Mesenchymal stem cell (in vitro differentiated cells and primary cell): Measurements from ENCODE around the gene ARID3B.
"Not testable (repeated sequence)": the region's sequence is repeated elsewhere in the genome, so short reads cannot be mapped to it uniquely, and the experiment has no call there.

ENCODE experiments used
- DNase-seq: peaks from one replicate; pipeline ENCODE4 v3.0.0-alpha.2; 2013
- H2AFZ ChIP-seq: one replicate; pipeline ENCODE4 v1.6.1; 2013; ENCODE audit warnings: low read depth, mild to moderate bottlenecking, control low read depth, inconsistent platforms, low read length, moderate library complexity
- H2AK5ac ChIP-seq: 2 replicates; pipeline ENCODE4 v1.6.1; 2013; ENCODE audit warnings: low read length, moderate library complexity, mild to moderate bottlenecking, inconsistent platforms; ENCODE audit not compliant: severe bottlenecking
- H2BK120ac ChIP-seq: one replicate; pipeline ENCODE4 v1.6.1; 2013; ENCODE audit warnings: low read depth, mild to moderate bottlenecking, inconsistent platforms, low read length, moderate library complexity
- H2BK12ac ChIP-seq, 2 experiments: one replicate each; pipeline ENCODE4 v1.6.1; 2013; ENCODE audit warnings: inconsistent platforms in 2 of 2, low read length in 2 of 2, mild to moderate bottlenecking in 2 of 2, moderate library complexity in 2 of 2, control low read depth in 1 of 2
- H2BK15ac ChIP-seq: one replicate; pipeline ENCODE4 v1.6.1; 2013; ENCODE audit warnings: mild to moderate bottlenecking, low read depth, inconsistent platforms; ENCODE audit not compliant: poor library complexity, severe bottlenecking
- H2BK5ac ChIP-seq: 2 replicates; pipeline ENCODE4 v1.6.1; 2013; ENCODE audit warnings: low read depth, mild to moderate bottlenecking, low read length, control low read depth, inconsistent platforms; ENCODE audit not compliant: poor library complexity, severe bottlenecking
- H3K14ac ChIP-seq, 2 experiments: one replicate each; pipeline ENCODE4 v1.6.1; 2013; ENCODE audit warnings: inconsistent platforms in 2 of 2, low read length in 2 of 2, control low read depth in 1 of 2, mild to moderate bottlenecking in 1 of 2, moderate library complexity in 1 of 2
- H3K18ac ChIP-seq, 2 experiments: one replicate each; pipeline ENCODE4 v1.6.1; 2013; ENCODE audit warnings: inconsistent platforms in 2 of 2, low read length in 2 of 2, control low read depth in 1 of 2, low read depth in 1 of 2, mild to moderate bottlenecking in 1 of 2
- H3K23ac ChIP-seq, 2 experiments: one replicate each; pipeline ENCODE4 v1.6.1; 2013; ENCODE audit warnings: inconsistent platforms in 2 of 2, low read length in 2 of 2, mild to moderate bottlenecking in 2 of 2, moderate library complexity in 2 of 2, control low read depth in 1 of 2
- H3K27ac ChIP-seq: 2 replicates; pipeline ENCODE4 v1.5.1; 2013; ENCODE audit warnings: mild to moderate bottlenecking, moderate library complexity, low read length, control low read depth, inconsistent platforms; ENCODE audit not compliant: poor library complexity, severe bottlenecking
- H3K27me3 ChIP-seq, 2 experiments: 2 replicates each; pipeline versions ENCODE4 v1.6.1 to v1.7.0; 2013; ENCODE audit warnings: low read length in 2 of 2, mild to moderate bottlenecking in 2 of 2, moderate library complexity in 2 of 2, control low read depth in 1 of 2, inconsistent platforms in 1 of 2; ENCODE audit not compliant: control insufficient read depth in 1 of 2, insufficient read depth in 1 of 2
- H3K36me3 ChIP-seq, 2 experiments: 2 replicates each; pipeline versions ENCODE4 v1.6.1 to v1.7.0; 2013; ENCODE audit warnings: low read length in 2 of 2, control low read depth in 1 of 2, inconsistent platforms in 1 of 2, low read depth in 1 of 2, mild to moderate bottlenecking in 1 of 2; ENCODE audit not compliant: insufficient read depth in 2 of 2, control insufficient read depth in 1 of 2
- H3K4ac ChIP-seq, 2 experiments: one replicate each; pipeline ENCODE4 v1.6.1; 2013; ENCODE audit warnings: inconsistent platforms in 2 of 2, low read length in 2 of 2, mild to moderate bottlenecking in 2 of 2, moderate library complexity in 2 of 2, control low read depth in 1 of 2, low read depth in 1 of 2
- H3K4me1 ChIP-seq: 2 replicates; pipeline ENCODE4 v1.6.1; 2013; ENCODE audit warnings: low read depth, low read length, control low read depth; ENCODE audit not compliant: control insufficient read depth, insufficient read depth
- H3K4me2 ChIP-seq: 2 replicates; pipeline ENCODE4 v1.6.1; 2013; ENCODE audit warnings: low read length, mild to moderate bottlenecking, inconsistent platforms; ENCODE audit not compliant: poor library complexity, severe bottlenecking
- H3K4me3 ChIP-seq, 2 experiments: 2 replicates each; pipeline versions ENCODE4 v1.5.1 to v1.7.0; 2013; ENCODE audit warnings: low read length in 2 of 2, mild to moderate bottlenecking in 2 of 2, control low read depth in 1 of 2, low read depth in 1 of 2; ENCODE audit not compliant: insufficient read depth in 1 of 2
- H3K79me1 ChIP-seq: replicated peaks from 2 replicates; pipeline ENCODE4 v1.6.1; 2013; ENCODE audit warnings: mild to moderate bottlenecking, control low read depth, low read length, inconsistent platforms; ENCODE audit not compliant: poor library complexity, severe bottlenecking
- H3K9ac ChIP-seq: 2 replicates; pipeline ENCODE4 v1.7.0; 2013; ENCODE audit warnings: mild to moderate bottlenecking, low read length, moderate library complexity
- H3K9me3 ChIP-seq: 2 replicates; pipeline ENCODE4 v1.7.0; 2013; ENCODE audit warnings: mild to moderate bottlenecking, low read length; ENCODE audit not compliant: control insufficient read depth
- H4K8ac ChIP-seq: one replicate; pipeline ENCODE4 v1.6.1; 2013; ENCODE audit warnings: inconsistent platforms, mild to moderate bottlenecking, low read length, moderate library complexity
- H4K91ac ChIP-seq: one replicate; pipeline ENCODE4 v1.6.1; 2013; ENCODE audit warnings: mild to moderate bottlenecking, low read length, inconsistent platforms
- WGBS: methylation state at CpG from one replicate; pipeline ENCODE4 v1.1.7; 2013; ENCODE audit warnings: mixed read lengths; 5-methylcytosine and 5-hydroxymethylcytosine counted together

ARID3B gene

GRCh38 chr15:74627766-74628165, 86.7 kb downstream of the ARID3B start:
- no peaks in the 10 kb centered on the region for H3K4me1 ChIP-seq
- H3K79me1 ChIP-seq, result peaks cover 52% of the 10 kb centered on the region
- H2BK15ac ChIP-seq, result no peak overlapping the region
- no peak overlapping the region for H2AK5ac ChIP-seq
- no peaks in the 10 kb centered on the region for H3K9me3 ChIP-seq
- H3K4me2 ChIP-seq, result no peak overlapping the region
- H2BK120ac ChIP-seq, result no peak overlapping the region
- no peak overlapping the region for H3K4ac ChIP-seq
- peak overlapping the region in 1 of 2 experiments; percentile 27 for H3K23ac ChIP-seq
- H3K27me3 ChIP-seq, result no peaks in the 10 kb centered on the region
- H3K4me3 ChIP-seq, result no peak overlapping the region
- no peak overlapping the region for H4K91ac ChIP-seq
- no peak overlapping the region for H3K27ac ChIP-seq
- H4K8ac ChIP-seq, result no peak overlapping the region
- WGBS, result 90% methylated on average over 5 of the region's 5 CpGs
- no peak for DNase-seq
- H2AFZ ChIP-seq, result no peak overlapping the region
- H3K14ac ChIP-seq, result no peak overlapping the region
- H2BK5ac ChIP-seq, result no peak overlapping the region
- H3K36me3 ChIP-seq, result peaks cover 95 to 99% of the 10 kb centered on the region in 2 experiments
- no peak overlapping the region for H2BK12ac ChIP-seq
- H3K9ac ChIP-seq, result peak overlapping the region; percentile 30
- no peak overlapping the region for H3K18ac ChIP-seq

DNA sequence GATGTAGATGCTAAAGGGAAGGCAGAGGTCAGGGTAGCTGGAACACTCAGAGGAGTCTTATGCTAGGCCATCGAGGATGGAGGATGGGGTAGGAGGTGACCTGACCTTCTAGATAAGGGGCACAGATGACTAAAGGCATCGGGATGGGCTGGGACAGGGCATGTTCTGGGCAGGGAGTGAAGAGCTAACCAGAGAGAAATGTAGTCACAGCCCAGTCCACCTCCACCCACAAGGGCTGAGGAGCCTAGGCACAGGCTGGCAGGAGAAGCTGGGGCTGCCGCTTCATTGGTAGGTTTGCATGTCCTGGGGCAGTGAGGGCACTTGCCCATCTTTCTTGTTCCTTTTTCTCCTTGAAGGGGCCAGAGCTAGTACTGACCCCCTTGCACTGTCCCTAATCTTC, 87.2 kb downstream of the ARID3B start:
- Histone ChIP-seq H3K18ac (no peak overlapping the region), H3K14ac (no peak overlapping the region), H3K9ac (peak overlapping the region; percentile 30), H2BK12ac (no peak overlapping the region), H3K9me3 (no peaks in the 10 kb centered on the region), H3K4ac (no peak overlapping the region), H3K4me3 (no peak overlapping the region), H2AK5ac (no peak overlapping the region), H3K36me3 (peaks cover 95 to 99% of the 10 kb centered on the region in 2 experiments), H3K4me2 (no peak overlapping the region), H4K8ac (no peak overlapping the region), H2BK5ac (no peak overlapping the region), H2BK15ac (no peak overlapping the region), H3K23ac (no peak overlapping the region), H3K27me3 (no peaks in the 10 kb centered on the region), H3K79me1 (peaks cover 52% of the 10 kb centered on the region), H2AFZ (no peak overlapping the region), H3K27ac (no peak overlapping the region), H2BK120ac (no peak overlapping the region), H4K91ac (no peak overlapping the region), H3K4me1 (no peaks in the 10 kb centered on the region)
- no peak for DNase-seq
- 88% methylated on average over 3 of the region's 3 CpGs for WGBS

DNA sequence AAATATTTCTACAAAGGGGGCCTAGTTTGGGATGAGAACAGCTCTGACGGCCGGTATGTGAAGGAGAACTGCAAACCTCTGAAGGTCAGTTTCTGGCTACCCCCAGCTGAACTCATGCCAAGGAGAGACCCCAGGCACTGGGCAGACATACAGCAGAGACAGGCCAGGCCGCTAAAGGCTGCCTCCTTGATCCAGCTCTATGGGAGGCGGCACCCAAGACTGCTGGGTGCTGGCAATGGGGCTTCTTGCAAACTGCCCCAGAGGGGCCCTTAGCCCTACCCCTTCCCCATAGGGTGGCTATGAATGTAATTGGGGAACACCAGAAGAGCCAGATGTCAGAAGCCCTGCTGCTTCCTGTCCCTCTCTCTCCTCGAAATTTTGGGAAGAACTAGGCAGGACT, 87.9 kb downstream of the ARID3B start:
- H2AFZ ChIP-seq, result no peak overlapping the region
- H3K79me1 ChIP-seq, result peaks cover 49% of the 10 kb centered on the region
- H2BK120ac ChIP-seq, result no peak overlapping the region
- no peak overlapping the region for H2BK5ac ChIP-seq
- no peak overlapping the region for H2AK5ac ChIP-seq
- no peak overlapping the region for H2BK12ac ChIP-seq
- DNase-seq, result no peak
- H3K4ac ChIP-seq, result no peak overlapping the region
- no peaks in the 10 kb centered on the region for H3K4me1 ChIP-seq
- peaks cover 95 to 97% of the 10 kb centered on the region in 2 experiments for H3K36me3 ChIP-seq
- no peak overlapping the region for H4K8ac ChIP-seq
- H3K9me3 ChIP-seq, result no peaks in the 10 kb centered on the region
- no peak overlapping the region for H3K4me2 ChIP-seq
- H3K23ac ChIP-seq, result no peak overlapping the region
- H3K18ac ChIP-seq, result no peak overlapping the region
- no peak overlapping the region for H3K27ac ChIP-seq
- H4K91ac ChIP-seq, result no peak overlapping the region
- no peaks in the 10 kb centered on the region for H3K27me3 ChIP-seq
- no peak overlapping the region for H3K4me3 ChIP-seq
- H3K9ac ChIP-seq, result no peak overlapping the region
- H2BK15ac ChIP-seq, result no peak overlapping the region
- WGBS, result 89% methylated on average over 4 of the region's 5 CpGs
- H3K14ac ChIP-seq, result no peak overlapping the region

GRCh38 chr15:74629696-74630095, 88.7 kb downstream of the ARID3B start:
- not testable (repeated sequence) for H3K18ac ChIP-seq, H3K4ac ChIP-seq, H3K27ac ChIP-seq

More at GRCh38 chr15:74629696-74630095, 88.7 kb downstream of the ARID3B start:
- whole genome bisulfite sequencing, result 89% methylated on average over 9 of the region's 10 CpGs
- not testable (repeated sequence) for H4K91ac ChIP-seq, H3K4me2 ChIP-seq, H3K9ac ChIP-seq, H3K4me1 ChIP-seq, H2BK12ac ChIP-seq, H3K27me3 ChIP-seq, H2AK5ac ChIP-seq, DNase-seq, H3K14ac ChIP-seq, H3K23ac ChIP-seq, H2BK15ac ChIP-seq, H3K4me3 ChIP-seq, H3K9me3 ChIP-seq, H2BK5ac ChIP-seq, H2BK120ac ChIP-seq, H4K8ac ChIP-seq, H2AFZ ChIP-seq
- H3K79me1 ChIP-seq, result peaks cover 43% of the 10 kb centered on the region
- H3K36me3 ChIP-seq, result peaks cover 91 to 95% of the 10 kb centered on the region in 2 experiments
